Neural cell (in vitro differentiated cells): ENCODE data around the gene SKOR2.

Experiments
- EP300 ChIP-seq: fragments of 450-650 bp; conservative IDR thresholded peaks from 2 replicates; pipeline ENCODE4 v1.6.1; 2014; ENCODE audit warnings: antibody characterized with exemption, mild to moderate bottlenecking, moderate library complexity; ENCODE audit not compliant: poor library complexity, severe bottlenecking
- EZH2 ChIP-seq: fragments of 200-600, 300-800 bp; shearing (Covaris generic), sonication (generic); IDR thresholded peaks from 2 replicates; pipeline ENCODE4 v1.6.1; 2014; ENCODE audit warnings: antibody characterized with exemption, low read length, borderline replicate concordance, mild to moderate bottlenecking; ENCODE audit not compliant: insufficient read depth, poor library complexity, severe bottlenecking
- RAD21 ChIP-seq: fragments of 450-650 bp; conservative IDR thresholded peaks from 2 replicates; pipeline ENCODE4 v1.6.1; 2014; ENCODE audit warnings: antibody characterized with exemption, mild to moderate bottlenecking, moderate library complexity
- TF ChIP-seq, protein P1 (sequence below): fragments of 450-650 bp; IDR thresholded peaks from 2 replicates; pipeline ENCODE4 v1.5.1; 2014; ENCODE audit warnings: antibody characterized with exemption, mild to moderate bottlenecking, moderate library complexity; ENCODE audit not compliant: poor library complexity, severe bottlenecking
- TF ChIP-seq, protein P2 (sequence below): IDR thresholded peaks from 2 replicates; pipeline ENCODE4 v1.6.1; 2012; ENCODE audit warnings: borderline replicate concordance

- TF ChIP-seq, protein P1, sequence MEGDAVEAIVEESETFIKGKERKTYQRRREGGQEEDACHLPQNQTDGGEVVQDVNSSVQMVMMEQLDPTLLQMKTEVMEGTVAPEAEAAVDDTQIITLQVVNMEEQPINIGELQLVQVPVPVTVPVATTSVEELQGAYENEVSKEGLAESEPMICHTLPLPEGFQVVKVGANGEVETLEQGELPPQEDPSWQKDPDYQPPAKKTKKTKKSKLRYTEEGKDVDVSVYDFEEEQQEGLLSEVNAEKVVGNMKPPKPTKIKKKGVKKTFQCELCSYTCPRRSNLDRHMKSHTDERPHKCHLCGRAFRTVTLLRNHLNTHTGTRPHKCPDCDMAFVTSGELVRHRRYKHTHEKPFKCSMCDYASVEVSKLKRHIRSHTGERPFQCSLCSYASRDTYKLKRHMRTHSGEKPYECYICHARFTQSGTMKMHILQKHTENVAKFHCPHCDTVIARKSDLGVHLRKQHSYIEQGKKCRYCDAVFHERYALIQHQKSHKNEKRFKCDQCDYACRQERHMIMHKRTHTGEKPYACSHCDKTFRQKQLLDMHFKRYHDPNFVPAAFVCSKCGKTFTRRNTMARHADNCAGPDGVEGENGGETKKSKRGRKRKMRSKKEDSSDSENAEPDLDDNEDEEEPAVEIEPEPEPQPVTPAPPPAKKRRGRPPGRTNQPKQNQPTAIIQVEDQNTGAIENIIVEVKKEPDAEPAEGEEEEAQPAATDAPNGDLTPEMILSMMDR: no peak
- TF ChIP-seq RAD21 (no peak), EZH2 (peak; percentile 96), EP300 (no peak)
- TF ChIP-seq, protein P2, sequence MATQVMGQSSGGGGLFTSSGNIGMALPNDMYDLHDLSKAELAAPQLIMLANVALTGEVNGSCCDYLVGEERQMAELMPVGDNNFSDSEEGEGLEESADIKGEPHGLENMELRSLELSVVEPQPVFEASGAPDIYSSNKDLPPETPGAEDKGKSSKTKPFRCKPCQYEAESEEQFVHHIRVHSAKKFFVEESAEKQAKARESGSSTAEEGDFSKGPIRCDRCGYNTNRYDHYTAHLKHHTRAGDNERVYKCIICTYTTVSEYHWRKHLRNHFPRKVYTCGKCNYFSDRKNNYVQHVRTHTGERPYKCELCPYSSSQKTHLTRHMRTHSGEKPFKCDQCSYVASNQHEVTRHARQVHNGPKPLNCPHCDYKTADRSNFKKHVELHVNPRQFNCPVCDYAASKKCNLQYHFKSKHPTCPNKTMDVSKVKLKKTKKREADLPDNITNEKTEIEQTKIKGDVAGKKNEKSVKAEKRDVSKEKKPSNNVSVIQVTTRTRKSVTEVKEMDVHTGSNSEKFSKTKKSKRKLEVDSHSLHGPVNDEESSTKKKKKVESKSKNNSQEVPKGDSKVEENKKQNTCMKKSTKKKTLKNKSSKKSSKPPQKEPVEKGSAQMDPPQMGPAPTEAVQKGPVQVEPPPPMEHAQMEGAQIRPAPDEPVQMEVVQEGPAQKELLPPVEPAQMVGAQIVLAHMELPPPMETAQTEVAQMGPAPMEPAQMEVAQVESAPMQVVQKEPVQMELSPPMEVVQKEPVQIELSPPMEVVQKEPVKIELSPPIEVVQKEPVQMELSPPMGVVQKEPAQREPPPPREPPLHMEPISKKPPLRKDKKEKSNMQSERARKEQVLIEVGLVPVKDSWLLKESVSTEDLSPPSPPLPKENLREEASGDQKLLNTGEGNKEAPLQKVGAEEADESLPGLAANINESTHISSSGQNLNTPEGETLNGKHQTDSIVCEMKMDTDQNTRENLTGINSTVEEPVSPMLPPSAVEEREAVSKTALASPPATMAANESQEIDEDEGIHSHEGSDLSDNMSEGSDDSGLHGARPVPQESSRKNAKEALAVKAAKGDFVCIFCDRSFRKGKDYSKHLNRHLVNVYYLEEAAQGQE: no peak
Measured at GRCh38 chr18:47248604-47249313, 2.7 kb downstream of the SKOR2 start.
